Caki2 (cell line): ENCODE results near the gene PGK1. TPM values are rescaled to one million over a fixed set of nuclear protein-coding genes. Genes with fewer than 3 reads are reported as not detected.
"Not testable (repeated sequence)": the region's sequence is repeated elsewhere in the genome, so short reads cannot be mapped to it uniquely, and the experiment has no call there.

Experiments used
- DNase-seq: peaks from one replicate; pipeline ENCODE4 v3.0.0-alpha.2; 2015; ENCODE audit warnings: low read depth
- in situ Hi-C: cut with HindIII; loops from 2 replicates; pipeline ENCODE4 v1.10.0; 2016; ENCODE audit warnings: low sequenced_read_pairs, low pct_unique_long_range_greater_than_20kb, mixed read lengths
- total RNA-seq: library from RNA; depleted of rRNA; stranded (reverse); fragments of >200 nt; shearing (Covaris generic); gene quantifications from 2 replicates; pipeline ENCODE4 v1.2.3, GENCODE V29; 2014; ENCODE audit warnings: low replicate concordance; rRNA removed

The PGK1 gene
- 995 and 1,058 TPM in 2 replicates for total RNA-seq

DNA sequence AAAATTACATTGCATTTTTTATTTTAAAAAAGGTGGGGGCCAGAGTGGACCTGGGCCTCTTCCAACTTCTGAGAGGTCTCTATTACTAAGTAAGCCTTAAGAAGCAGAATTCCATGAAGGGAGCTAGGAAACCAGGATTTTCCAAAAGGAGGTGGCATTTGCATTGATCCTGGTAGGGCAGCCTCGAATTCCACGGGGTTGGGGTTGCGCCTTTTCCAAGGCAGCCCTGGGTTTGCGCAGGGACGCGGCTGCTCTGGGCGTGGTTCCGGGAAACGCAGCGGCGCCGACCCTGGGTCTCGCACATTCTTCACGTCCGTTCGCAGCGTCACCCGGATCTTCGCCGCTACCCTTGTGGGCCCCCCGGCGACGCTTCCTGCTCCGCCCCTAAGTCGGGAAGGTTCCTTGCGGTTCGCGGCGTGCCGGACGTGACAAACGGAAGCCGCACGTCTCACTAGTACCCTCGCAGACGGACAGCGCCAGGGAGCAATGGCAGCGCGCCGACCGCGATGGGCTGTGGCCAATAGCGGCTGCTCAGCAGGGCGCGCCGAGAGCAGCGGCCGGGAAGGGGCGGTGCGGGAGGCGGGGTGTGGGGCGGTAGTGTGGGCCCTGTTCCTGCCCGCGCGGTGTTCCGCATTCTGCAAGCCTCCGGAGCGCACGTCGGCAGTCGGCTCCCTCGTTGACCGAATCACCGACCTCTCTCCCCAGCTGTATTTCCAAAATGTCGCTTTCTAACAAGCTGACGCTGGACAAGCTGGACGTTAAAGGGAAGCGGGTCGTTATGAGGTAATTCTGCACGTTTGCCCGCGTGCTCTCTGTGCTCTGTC lies at the start of gene PGK1:
PGK1 (plus strand) TSS at position 626 of the 824 bp plus-strand sequence; CDS start at position 719, 93 bp downstream.
- in situ Hi-C loops, result no loop called here
- DNase-seq, result peak; percentile 95

DNA sequence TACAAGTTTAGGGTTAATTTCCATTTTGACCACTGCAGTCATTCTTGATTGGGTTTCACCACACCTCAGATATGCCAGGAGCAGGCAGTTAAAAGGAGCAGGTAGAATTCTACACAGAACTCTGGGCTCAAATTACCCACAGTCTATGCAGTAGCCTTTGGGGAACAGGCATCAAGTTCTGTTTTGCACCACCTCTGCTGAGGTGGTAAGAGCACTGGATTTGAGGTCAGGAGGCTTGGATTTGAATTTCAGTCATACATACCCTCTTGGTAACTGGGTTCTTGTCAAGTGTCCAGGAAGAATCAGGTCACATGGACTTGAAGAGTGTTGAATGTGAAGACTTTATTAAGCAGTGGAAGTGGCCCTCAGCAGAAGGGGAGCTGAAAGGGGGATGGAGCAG lies 40.4 kb upstream of the PGK1 start:
- no peak for DNase-seq

DNA sequence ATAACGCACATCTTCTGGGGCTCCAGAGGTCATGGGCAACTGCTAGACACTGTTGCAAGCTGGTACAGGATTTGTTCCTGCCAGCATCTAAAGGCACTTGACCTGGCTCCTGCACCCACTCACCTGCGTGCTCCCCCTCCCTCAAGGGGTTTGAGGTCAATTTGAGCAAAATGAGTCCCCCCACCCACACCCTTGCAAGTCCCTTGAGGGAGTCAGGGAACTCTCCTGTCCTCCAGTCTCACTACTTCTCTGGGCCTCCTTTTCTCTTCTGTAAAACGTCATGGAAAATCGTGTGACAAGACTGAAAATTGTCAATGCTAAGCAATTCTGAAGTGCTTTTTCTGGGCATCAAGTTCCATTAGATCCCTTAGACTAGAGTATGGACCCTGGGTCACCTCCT lies 39.9 kb upstream of the PGK1 start:
- in situ Hi-C loops, result no loop called here
- no peak for DNase-seq

More for the DNA sequence above, 40.4 kb upstream of the PGK1 start:
- in situ Hi-C loops, result no loop called here

GRCh38 chrX:78064698-78065601 lies 39.1 kb upstream of the PGK1 start:
- in situ Hi-C loops, result not testable (repeated sequence)
- peak; percentile 75 for DNase-seq

DNA sequence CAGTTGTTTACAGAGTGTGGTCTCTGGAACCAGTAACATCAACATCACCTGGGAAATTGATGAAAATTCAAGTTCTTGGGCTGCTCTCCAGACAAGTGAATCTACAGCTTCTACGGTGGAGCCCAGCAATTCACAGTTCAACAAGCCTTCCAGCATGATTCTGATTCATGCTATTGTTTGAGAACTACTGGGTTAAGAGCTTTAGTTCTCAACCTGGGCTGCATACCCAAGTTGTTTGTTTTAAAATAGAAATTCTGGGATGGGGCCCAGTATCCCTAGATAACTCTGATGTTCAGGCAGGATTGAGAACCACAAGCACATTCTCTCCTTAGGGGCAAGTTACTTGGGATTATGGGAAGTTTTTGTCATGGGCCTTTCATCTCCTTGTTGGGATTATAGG lies 37.9 kb upstream of the PGK1 start:
- no peak for DNase-seq
- in situ Hi-C loops, result no loop called here

- in situ Hi-C loops, result no loop called here
- DNase-seq, result peak; percentile 25
Observed at GRCh38 chrX:78071331-78071730, 32.7 kb upstream of the PGK1 start.

DNA sequence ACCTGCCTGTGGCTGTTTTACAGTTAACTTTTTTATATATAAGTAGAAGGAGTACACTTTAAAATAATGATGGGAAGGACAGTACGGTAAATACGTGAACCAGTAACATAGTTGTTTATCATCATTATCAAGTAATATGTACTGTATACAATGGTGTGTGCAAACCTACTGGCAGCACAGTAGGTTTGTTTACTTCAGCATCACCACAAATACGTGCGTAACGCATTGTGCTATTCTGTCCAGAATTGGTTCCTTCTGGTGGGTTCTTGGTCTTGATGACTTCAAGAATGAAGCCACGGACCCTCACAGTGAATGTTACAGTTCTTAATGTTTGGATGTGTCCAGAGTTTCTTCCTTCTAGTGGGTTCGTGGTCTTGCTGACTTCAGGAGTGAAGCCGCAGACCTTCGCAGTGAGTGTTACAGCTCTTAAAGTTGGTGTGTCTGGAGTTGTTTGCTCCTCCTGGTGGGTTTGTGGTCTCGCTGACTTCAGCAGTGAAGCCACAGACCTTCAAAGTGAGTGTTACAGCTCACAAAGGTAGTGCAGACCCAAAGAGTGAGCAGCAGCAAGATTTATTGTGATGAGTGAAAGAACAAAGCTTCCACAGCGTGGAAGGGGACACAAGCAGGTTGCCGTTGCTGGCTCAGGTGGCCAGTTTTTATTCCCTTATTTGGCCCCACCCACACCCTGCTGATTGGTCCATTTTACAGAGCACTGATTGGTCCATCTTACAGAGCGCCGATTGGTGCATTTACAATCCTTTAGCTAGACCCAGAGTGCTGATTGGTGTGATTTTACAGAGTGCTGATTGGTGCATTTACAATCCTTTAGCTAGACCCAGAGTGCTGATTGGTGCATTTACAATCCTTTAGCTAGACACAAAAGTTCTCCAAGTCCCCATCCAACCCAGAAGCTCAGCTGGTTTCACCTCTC lies 30.6 kb upstream of the PGK1 start:
- DNase-seq, in situ Hi-C loops: not testable (repeated sequence)

DNA sequence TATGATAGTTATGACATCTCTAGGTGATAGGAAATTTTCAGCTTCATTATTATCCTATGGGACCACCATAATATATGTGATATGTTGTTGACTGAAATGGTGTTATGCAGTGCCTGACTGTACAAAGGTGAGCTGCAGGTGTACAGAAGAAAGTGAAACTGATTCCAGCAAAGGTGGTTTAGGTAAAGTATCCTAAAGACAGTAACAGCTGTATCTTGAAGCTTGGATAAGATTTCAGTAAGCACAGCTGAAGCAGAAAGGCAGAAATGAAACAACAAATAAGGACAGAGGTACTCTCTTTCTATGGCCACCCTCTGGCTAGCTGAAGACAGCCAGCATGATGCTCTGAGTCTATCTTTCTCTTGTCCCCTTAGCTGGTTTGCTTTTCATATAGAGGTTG lies 30.0 kb upstream of the PGK1 start:
- in situ Hi-C loops, result no loop called here

DNA sequence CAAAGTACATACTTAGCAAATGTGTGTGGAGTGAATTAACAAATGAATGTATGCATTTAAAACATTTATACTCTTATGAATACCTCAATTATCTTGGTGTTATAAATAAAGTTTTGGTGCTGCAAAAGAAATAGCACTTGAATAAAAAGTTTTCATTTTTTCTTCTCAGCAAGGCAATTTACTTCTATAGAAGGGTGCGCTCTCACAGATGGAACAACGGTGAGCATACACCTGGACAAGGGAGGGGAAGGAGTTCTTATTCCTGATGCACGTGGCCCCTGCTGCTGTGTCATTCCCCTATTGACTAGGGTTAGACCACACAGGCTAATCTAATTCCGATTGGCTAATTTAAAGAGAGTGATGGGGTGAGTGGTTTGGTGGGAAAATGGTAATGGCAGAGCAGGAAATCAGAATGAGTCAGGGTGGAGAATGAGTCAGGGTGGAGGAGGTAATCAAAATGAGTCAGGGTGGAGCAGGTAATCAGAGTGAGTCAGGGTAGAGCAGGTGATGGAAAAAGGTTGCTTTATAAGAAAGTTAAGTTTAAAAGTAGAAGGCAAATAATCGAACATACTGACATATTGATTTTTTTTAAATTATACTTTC lies 28.2 kb upstream of the PGK1 start:
- peak; percentile 54 for DNase-seq
- in situ Hi-C loops, result no loop called here

More for the DNA sequence above, 30.0 kb upstream of the PGK1 start:
- DNase-seq, result no peak

DNA sequence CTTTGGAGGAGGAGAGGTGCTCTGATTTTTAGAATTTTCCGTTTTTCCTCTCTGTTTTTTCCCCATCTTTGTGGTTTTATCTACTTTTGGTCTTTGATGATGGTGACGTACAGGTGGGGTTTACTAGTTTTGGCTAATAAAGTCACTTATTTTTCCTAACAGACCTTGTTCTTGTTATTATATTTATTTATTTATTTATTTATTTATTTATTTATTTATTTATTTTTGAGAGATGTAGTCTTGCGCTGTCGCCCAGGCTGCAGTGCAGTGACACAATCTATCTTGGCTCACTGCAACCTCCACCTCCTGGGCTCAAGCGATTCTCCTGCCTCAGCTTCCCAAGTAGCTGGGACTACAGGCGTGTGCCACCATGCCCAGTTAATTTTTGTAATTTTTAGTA lies 22.6 kb upstream of the PGK1 start:
- DNase-seq, in situ Hi-C loops: not testable (repeated sequence)

DNA sequence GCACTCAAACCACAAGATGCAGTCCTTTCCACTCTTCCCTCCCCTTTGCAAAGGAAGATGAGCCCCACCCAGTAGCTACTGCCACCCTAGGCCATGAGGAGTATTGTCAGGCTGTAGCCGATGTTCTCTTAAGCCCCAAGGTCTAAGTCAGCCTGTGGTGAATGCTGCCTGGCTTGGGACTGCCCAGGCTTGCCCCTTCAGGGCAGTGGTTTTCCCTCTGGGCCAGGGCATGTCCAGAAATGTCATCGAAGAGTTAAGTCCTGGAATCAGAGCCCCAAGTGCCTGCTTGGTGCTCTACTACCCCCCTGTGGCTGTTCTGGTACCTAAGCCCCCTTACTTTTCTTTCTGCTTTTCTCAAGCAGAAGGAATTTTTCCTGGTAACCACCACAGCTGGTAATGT lies 11.8 kb upstream of the PGK1 start:
- peak; percentile 85 for DNase-seq
- in situ Hi-C loops, result no loop called here

- in situ Hi-C loops, result no loop called here
Observed at GRCh38 chrX:78098108-78098507, 5.9 kb upstream of the PGK1 start.

DNA sequence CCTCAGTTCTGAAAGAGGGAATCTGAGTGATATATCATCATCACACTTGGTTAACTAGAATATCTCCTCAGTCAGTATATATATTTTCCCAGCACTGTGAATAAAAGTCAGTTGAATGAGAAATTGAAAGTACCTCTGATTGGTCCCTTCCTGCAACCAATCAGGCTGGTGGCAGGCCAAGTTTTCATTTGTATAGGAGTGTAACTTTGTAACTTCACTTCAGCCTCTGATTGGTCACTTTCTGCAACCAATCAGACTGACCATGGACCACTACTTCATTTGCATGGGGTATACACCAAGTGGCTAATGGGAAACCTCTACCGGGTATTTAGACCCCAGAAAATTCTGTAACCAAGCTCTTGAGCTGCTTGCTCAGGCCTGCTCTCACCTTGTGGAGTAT lies 2.0 kb upstream of the PGK1 start:
- DNase-seq, result peak; percentile 52
- in situ Hi-C loops, result no loop called here

More at GRCh38 chrX:78098108-78098507, 5.9 kb upstream of the PGK1 start:
- no peak for DNase-seq

GRCh38 chrX:78103001-78103622 lies 936 bp upstream of the PGK1 start:
- no peak for DNase-seq
- in situ Hi-C loops, result no loop called here

DNA sequence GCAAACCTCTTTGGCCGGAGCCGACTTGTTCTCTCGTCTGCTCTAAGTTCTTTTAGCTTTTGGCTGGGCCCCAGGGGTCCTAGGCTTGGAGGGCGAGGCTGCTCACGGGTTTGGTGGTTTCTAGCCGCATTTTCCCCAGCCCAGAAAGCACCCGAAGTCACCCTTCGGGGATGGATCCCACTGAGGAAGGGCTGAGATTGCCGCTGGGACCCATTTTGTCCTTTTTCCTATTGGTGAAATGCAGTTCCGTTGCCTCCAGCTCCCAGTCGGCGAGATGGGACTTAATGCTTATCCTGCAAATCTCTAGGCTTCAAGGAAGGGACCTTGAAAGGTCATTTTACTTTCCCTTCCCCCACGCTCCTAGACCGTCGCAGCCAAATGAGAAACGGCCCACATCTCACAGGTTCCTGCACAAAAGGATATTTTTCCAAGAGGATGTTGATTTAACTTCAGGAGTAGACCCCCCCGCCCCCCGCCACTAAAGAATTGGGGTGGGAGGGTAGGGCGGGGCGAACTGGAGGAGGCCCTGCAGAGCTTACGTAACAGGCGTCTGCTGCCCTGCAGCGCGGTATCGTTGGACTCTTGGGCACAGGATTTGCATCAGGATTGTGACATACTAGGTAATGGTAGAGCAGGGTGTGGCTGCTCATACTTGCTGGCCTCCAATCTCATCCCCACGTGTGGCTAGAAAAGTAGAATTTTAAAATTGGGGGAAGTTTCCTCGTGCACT lies 564 bp downstream of the PGK1 start:
- DNase-seq, result peak; percentile 58
- in situ Hi-C loops, result no loop called here

- no peak for DNase-seq
- in situ Hi-C loops, result no loop called here
Observed at GRCh38 chrX:78105944-78106650, 2.0 kb downstream of the PGK1 start.
